ENCODE results near the gene TRABD2B.

The TRABD2B gene

DNA sequence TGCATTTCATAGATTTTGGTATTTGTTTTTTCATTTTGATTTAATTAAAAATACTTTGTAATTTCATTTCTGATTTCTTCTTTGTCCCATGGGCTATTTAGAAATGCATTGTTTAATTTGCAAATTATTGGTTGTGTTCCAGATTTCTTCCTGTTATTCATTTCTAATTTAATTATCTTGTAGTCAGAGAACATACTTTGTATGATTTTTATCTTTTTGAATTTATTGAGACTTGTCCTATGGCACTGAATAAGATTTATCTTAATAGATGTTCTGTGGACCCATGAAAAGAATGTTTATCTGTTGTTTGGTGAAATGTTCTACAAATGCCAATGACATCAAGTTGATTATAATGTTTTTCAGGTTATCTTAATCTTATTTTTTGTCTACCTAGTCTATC, 16.1 kb upstream of the TRABD2B start:
- TF ChIP-seq, protein P1, sequence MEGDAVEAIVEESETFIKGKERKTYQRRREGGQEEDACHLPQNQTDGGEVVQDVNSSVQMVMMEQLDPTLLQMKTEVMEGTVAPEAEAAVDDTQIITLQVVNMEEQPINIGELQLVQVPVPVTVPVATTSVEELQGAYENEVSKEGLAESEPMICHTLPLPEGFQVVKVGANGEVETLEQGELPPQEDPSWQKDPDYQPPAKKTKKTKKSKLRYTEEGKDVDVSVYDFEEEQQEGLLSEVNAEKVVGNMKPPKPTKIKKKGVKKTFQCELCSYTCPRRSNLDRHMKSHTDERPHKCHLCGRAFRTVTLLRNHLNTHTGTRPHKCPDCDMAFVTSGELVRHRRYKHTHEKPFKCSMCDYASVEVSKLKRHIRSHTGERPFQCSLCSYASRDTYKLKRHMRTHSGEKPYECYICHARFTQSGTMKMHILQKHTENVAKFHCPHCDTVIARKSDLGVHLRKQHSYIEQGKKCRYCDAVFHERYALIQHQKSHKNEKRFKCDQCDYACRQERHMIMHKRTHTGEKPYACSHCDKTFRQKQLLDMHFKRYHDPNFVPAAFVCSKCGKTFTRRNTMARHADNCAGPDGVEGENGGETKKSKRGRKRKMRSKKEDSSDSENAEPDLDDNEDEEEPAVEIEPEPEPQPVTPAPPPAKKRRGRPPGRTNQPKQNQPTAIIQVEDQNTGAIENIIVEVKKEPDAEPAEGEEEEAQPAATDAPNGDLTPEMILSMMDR (IDR thresholded peaks at IDR 0.05; ENCODE audit: extremely low read depth, insufficient read depth, missing control alignments), result no peak
- in situ Hi-C loops (cut with MboI; ENCODE audit: low pct_unique_long_range_greater_than_20kb, low sequenced_read_pairs, unreplicated experiment), result no loop called here

DNA sequence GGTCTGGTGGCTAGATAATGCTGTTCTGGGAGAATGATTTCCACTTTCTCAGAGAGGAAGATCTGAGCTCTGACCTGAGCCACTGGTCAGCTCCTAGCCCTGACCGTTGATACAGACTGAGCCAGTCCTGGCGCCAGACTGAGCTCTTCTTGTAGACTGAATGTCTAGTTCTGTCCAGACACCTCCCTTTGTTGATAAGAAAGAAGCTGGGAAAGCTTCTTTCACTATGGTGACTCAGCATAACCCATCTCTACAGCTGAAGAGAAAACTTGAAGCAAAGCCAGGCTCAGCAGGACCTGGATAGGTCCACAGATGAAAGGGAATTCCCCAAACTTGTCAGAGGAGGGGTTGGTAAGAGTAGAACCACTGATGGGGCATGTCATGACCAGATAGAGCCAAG, 9.9 kb upstream of the TRABD2B start:
- TF ChIP-seq, protein P1 (IDR thresholded peaks at IDR 0.05; ENCODE audit: extremely low read depth, insufficient read depth, missing control alignments), result no peak
- no peak for DNase-seq (ENCODE audit: low spot score)

More for the DNA sequence above, 16.1 kb upstream of the TRABD2B start:
- no peak for DNase-seq (ENCODE audit: low spot score)

DNA sequence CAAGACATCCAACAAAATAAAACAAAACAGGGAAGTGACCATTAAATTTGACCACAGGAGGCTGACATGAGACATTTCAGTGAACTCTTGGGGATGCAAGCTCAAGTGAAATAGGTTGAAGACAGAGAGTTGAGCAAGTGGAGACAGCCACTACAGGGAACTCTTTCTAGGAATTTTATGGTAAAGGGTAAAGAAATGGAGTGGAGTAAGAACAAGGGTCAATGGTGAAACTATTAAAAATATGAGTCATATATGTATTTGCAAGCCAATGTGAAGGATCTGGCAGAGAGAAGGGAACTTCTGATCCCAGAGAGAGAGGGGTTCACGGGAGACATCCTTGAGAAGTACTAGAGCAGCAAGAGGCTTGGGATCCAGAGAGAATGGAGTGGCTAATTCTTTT, 9.1 kb upstream of the TRABD2B start:
- DNase-seq (ENCODE audit: low spot score), result no peak
- TF ChIP-seq, protein P1 (IDR thresholded peaks at IDR 0.05; ENCODE audit: extremely low read depth, insufficient read depth, missing control alignments), result no peak
- in situ Hi-C loops (cut with MboI; ENCODE audit: low pct_unique_long_range_greater_than_20kb, low sequenced_read_pairs, unreplicated experiment), result no loop called here

More for the DNA sequence above, 9.9 kb upstream of the TRABD2B start:
- in situ Hi-C loops (cut with MboI; ENCODE audit: low pct_unique_long_range_greater_than_20kb, low sequenced_read_pairs, unreplicated experiment), result no loop called here

DNA sequence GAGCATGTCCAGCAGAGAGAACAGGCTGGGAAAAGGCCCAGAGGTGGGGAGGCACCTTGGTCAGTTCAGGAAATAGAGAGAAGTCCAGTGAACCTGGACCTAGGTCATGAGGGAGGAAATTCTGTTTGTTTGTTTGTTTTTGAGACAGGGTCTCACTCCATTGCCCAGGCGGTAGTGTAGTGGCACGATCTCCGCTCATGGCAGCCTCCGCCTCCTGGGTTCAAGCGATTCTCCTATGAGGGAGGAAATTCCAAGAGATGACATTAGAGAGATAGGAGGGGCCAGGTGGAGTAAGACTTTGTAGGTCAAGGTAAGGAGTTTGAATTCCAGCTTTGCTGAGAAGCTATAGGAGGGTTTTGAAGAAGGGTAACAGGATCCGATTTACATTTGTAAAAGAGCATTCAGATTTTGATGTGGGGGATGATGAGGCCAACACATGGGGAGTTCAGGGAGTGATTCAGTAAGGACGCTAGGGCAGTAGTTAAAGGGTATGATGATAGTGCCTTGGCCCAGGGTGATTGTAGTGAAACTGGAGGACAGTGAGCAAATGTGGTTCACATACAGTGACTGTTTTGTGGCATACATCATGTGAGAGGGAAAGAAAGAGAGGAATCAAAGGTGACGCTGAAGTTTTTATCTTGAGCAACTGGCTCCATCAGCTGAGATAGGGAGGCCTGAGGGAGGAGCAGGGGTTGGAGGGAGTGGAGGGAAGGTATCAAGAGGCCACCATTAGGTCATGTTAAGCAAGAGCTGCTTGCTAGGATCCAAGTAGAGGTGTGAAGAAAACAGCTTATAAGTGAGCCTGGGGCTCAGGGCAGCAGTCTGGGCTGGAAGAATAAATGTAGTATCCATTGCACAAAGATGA, 8.3 kb upstream of the TRABD2B start:
- TF ChIP-seq, protein P1 (IDR thresholded peaks at IDR 0.05; ENCODE audit: extremely low read depth, insufficient read depth, missing control alignments), result no peak
- in situ Hi-C loops (cut with MboI; ENCODE audit: low pct_unique_long_range_greater_than_20kb, low sequenced_read_pairs, unreplicated experiment), result no loop called here
- DNase-seq (ENCODE audit: low spot score), result no peak

DNA sequence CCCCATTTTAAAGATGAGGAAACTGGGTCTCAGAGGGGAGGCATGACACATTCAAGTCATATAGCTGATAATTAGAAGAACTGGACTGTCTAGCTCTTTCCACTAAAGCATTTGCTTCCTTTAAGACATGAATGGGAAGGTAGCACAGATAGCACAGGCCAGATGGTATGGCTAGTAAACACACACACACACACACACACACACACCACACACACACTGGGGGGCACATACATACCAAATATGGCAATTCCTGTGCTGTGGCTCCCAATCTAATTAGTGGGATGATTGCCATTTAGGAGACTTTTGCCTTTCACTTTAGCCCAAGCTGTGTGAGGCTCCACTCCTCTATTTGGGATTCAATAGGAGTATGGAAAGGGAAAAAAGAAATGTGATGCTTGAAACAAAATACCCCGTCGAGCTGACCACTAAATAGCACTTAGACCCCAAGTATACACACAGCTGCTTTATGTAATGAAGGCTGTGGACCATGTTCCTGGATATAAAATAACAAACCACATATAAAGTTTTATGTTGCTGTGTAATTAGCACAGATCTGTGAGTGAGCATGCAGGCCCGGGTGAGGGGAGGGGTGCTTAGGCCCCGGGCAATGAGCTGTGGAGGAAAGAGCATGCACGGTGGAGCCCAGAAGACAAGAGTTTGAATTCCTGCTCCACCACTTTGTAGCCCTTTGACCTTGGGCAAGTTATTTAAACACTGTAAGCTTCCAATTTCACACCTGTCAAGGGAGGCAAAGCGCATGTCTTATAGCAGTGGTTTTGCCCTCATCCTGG, 6.8 kb upstream of the TRABD2B start:
- TF ChIP-seq, protein P1 (IDR thresholded peaks at IDR 0.05; ENCODE audit: extremely low read depth, insufficient read depth, missing control alignments), result no peak

DNA sequence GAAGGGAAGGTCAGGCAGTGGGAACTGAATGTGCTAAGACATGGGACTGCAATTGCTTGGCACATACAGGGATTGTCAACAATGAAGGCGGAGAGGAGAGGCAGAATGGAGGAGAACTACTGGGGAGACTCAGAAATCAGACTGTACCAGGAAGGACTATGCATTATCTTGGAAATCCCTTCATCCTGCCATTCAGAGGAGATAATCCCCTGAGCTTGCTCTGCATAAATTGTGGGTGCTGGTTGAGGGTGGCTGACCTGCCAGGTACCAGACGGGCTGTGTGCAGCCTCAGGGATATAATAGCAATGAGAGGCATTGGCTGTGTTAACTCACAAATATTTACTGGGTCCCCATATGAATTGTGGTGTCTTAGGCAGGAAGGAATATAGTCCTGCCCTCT, 5.0 kb upstream of the TRABD2B start:
- TF ChIP-seq, protein P1 (IDR thresholded peaks at IDR 0.05; ENCODE audit: extremely low read depth, insufficient read depth, missing control alignments), result no peak
- no peak for DNase-seq (ENCODE audit: low spot score)
- in situ Hi-C loops (cut with MboI; ENCODE audit: low pct_unique_long_range_greater_than_20kb, low sequenced_read_pairs, unreplicated experiment), result no loop called here

More for the DNA sequence above, 6.8 kb upstream of the TRABD2B start:
- in situ Hi-C loops (cut with MboI; ENCODE audit: low pct_unique_long_range_greater_than_20kb, low sequenced_read_pairs, unreplicated experiment), result no loop called here
- DNase-seq (ENCODE audit: low spot score), result no peak
